D721Med (cell line): ENCODE measurements around the gene HOOK2.
"Not testable (repeated sequence)": the region's sequence is repeated elsewhere in the genome, so short reads cannot be mapped to it uniquely, and the experiment has no call there.

Source experiments
- DNase-seq: peaks from one replicate; pipeline ENCODE4 v3.0.0; 2011; ENCODE audit warnings: low spot score; ENCODE audit not compliant: insufficient read length
- FAIRE-seq: peaks from 2 replicates; lab custom pipeline; 2011; peaks lifted over from hg19 to GRCh38; lab: Jason Lieb, UNC
- TF ChIP-seq, protein P1 (sequence below): IDR thresholded peaks from 2 replicates; pipeline ENCODE4 v1.5.1; 2012; ENCODE audit warnings: mild to moderate bottlenecking, control low read depth; ENCODE audit not compliant: insufficient read depth; ENCODE audit errors: missing control alignments

The HOOK2 gene

DNA sequence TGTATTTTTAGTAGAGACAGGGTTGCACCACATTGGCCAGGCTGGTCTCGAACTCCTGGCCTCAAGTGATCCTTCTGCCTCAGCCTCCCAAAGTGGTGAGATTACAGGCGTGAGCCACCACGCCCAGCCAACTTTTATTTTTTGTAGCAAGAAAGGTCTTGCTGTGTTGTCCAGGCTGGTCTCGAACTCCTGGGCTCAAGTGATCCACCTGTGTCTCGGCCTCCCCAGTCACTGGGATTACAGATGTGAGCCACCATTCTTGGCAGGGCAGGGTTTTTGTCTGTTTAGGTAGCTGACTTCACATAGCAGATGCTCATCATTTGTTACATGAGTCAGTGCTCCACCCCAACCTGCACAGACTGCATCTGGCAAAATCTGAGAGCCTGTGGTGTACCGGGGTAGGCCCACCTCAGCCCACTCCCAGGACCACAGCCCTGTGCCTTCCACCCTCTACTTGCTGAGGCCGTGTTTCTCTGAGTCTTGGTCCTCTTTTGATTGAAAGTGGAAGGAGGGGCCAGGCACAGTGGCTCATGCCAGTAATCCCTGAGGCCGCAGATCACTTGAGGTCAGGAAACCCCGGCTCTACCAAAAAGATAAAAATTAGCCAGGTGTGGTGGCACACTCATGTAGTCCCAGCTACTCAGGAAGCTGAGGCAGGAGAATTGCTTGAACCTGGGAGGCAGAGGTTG is 47.5 kb downstream of the HOOK2 start:
- no peak for DNase-seq
- TF ChIP-seq, protein P1, sequence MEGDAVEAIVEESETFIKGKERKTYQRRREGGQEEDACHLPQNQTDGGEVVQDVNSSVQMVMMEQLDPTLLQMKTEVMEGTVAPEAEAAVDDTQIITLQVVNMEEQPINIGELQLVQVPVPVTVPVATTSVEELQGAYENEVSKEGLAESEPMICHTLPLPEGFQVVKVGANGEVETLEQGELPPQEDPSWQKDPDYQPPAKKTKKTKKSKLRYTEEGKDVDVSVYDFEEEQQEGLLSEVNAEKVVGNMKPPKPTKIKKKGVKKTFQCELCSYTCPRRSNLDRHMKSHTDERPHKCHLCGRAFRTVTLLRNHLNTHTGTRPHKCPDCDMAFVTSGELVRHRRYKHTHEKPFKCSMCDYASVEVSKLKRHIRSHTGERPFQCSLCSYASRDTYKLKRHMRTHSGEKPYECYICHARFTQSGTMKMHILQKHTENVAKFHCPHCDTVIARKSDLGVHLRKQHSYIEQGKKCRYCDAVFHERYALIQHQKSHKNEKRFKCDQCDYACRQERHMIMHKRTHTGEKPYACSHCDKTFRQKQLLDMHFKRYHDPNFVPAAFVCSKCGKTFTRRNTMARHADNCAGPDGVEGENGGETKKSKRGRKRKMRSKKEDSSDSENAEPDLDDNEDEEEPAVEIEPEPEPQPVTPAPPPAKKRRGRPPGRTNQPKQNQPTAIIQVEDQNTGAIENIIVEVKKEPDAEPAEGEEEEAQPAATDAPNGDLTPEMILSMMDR: no peak
- no peak for FAIRE-seq

DNA sequence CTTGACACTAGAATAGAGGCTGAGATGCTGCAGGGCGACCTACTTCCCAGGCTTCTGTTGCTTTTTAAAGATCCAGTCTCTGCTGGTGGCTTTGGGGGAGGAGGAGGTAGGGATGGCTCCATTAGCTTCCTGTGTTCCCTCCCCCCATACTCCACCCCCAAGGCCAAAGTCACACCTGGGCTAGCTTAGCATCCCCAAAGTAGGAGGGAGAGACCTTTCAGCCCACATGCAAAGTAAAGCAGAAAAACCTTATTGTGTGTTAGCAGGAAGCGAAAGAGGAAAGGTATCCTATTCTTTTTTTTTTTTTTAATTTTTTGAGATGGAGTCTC is 48.4 kb downstream of the HOOK2 start:
- DNase-seq (no peak), FAIRE-seq (no peak)
- TF ChIP-seq, protein P1: no peak

DNA sequence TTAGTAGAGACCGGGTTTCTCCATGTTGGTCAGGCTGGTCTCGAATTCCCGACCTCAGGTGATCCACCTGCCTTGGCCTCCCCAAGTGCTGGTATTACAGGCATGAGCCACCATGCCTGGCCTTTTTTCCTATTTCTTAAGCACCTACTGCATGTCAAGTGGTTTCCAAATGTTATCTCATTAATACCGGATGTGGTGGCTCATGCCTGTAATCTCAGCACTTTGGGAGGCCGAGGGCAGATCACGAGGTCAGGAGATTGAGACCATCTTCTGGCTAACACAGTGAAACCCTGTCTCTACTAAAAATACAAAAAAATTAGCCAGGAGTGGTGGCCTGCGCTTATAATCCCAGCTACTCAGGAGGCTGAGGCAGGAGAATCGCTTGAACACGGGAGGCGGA is 49.7 kb downstream of the HOOK2 start:
- not testable (repeated sequence) for DNase-seq, FAIRE-seq

DNA sequence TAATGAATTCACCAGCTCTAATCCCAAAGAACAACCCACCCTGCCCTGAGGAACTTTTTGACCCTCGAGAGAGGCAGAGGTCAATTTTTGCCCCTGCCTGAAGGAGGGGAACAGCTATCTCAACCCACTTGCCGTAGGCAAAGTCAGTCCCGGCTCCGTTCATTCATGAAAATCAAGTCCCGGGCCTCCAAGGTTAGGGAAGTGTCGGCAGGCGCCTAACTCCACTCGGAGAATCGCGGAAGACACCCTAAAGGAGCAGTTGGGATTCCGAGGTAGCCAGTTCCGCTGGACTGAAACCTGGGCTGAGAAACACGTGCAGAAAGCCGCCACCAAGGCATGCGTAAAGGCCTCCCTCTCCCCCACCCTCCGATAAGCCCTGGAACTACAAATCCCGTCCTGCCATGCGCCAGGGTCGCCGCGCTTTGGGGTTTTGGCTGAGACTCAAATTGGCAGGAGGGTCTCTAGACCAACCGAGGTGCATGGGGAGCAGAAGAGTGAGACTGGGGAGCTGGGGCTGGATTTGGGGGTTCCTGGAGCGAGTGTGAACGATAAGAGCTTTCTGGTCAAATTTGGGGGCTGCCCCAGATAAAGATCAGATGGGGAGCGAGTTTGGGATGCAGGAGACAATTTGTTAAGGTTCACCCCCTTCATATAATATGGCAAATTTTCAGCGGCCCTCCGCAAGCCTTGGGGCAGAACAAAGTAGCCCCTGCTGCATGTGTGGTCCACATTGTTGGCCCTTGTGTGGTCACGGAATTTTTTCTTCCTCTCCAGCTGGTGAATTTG is 51.5 kb downstream of the HOOK2 start, which contains the start of gene TNPO2:
Gene TNPO2 (minus strand): TSS at position 292 of the 786 bp plus-strand sequence. CDS start 2,955 bp downstream, outside the sequence.
- FAIRE-seq (no peak), DNase-seq (peak; percentile 71)
- TF ChIP-seq, protein P1: no peak

DNA sequence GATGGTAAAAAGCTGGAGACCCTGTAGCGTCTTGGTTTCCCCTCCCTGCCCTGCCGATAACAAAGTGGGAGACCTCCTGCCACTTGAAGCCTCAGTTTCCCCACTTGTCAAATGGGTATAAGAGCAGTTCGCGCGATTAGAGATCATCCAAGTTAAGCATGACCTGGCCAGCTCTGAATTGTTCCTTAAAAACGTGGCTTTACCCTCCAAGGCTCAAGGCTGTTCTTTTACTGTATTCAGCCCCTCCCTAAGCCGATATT is 52.0 kb downstream of the HOOK2 start:
- FAIRE-seq: no peak
- TF ChIP-seq, protein P1: no peak
- DNase-seq: no peak

DNA sequence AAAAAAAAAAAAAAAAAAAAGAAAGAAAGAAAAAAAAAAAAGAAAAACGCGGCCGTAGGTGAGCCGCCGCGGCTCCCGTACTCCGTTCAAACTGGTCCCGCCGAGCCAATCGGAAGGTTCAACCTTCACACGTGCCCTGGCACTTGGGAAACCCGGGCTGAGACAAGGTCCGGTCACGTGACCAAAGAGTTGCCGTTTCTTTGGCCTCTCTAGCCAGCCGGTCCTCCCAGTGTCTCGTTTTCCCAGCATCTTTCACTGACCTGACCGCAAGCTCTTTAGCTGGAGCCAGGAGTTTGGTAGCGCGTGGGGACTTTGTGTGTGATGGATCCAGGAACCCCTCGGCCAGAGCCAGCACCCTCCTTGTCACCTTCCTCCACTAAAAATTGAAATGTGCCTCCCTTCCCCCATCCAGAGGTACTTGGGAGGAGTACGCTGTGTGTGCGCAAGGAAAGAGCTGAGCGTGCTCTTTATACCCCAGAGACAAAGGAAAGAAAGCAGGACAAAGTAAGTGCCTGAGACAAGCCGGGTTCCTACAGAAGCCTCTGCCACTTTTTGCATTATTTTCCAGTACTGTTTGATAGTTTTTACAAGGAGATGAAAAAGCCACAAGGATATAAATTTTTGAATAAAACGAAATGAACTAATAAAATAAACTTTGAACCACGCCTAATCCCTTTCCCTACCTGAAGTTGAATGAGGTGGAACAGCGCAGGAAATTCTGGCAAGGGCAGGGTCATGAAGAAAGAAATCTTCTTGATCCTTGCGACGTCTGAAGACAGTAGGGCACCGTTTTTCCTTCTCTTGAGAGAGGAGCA is 52.6 kb downstream of the HOOK2 start:
- TF ChIP-seq, protein P1: no peak
- peak; percentile 21 for FAIRE-seq
- peak; percentile 94 for DNase-seq
